PC-3 (cell line): Measurements from ENCODE around the gene CYP4F3. TPM values are rescaled to one million over a fixed set of nuclear protein-coding genes. Genes with fewer than 3 reads are reported as not detected.
"Not testable (repeated sequence)": the region's sequence is repeated elsewhere in the genome, so short reads cannot be mapped to it uniquely, and the experiment has no call there.

ENCODE experiments used
- ATAC-seq: fragments of 200-7000 bp; cut with Tn5 transposase; 2 replicates; pipeline ENCODE4 v1.9.1; 2020; ENCODE audit warnings: mild to moderate bottlenecking, moderate library complexity
- BruUV-seq: library from RNA; stranded (reverse); fragments of 400-500 nt; replicated peaks from 2 replicates; lab custom pipeline; 2021; lab: Mats Ljungman, UMichigan
- CTCF ChIA-PET: fragments of 300-600 bp; sonication (Branson Sonifier 250); formaldehyde crosslinking; loops from one replicate; lab custom pipeline; 2022; ENCODE audit warnings: antibody characterized with exemption; lab: Charles Lee
- POLR2A ChIA-PET: fragments of 300-600 bp; sonication (Branson Sonifier 250); formaldehyde crosslinking; loops from one replicate; lab custom pipeline; 2022; ENCODE audit warnings: antibody characterized with exemption; ENCODE audit not compliant: unreplicated experiment; lab: Charles Lee
- DNase-seq: peaks from one replicate; pipeline ENCODE4 v3.0.0-alpha.2; 2015
- H2AFZ ChIP-seq: fragments of 300-600 bp; sonication (generic); 2 replicates; pipeline ENCODE4 v1.6.0; 2016; ENCODE audit warnings: antibody characterized with exemption, low read length
- H3F3A ChIP-seq: fragments of 300-600 bp; sonication (generic); one replicate; pipeline ENCODE4 v1.6.0; 2017; ENCODE audit warnings: antibody characterized with exemption, low read length, control low read depth, mild to moderate bottlenecking; ENCODE audit not compliant: unreplicated experiment
- H3K27ac ChIP-seq: fragments of 300-600 bp; sonication (generic); 2 replicates; pipeline ENCODE4 v1.5.1; 2016; ENCODE audit warnings: mild to moderate bottlenecking, low read length
- H3K27me3 ChIP-seq: fragments of 300-600 bp; sonication (generic); 2 replicates; pipeline ENCODE4 v1.6.1; 2016; ENCODE audit warnings: low read length, mixed read lengths
- H3K36me3 ChIP-seq: fragments of 300-600 bp; sonication (generic); 2 replicates; pipeline ENCODE4 v1.6.1; 2016; ENCODE audit warnings: low read depth, mixed run types, low read length, mixed read lengths
- H3K4me1 ChIP-seq: fragments of 300-600 bp; sonication (generic); 2 replicates; pipeline ENCODE4 v1.5.1; 2016; ENCODE audit warnings: low read length; ENCODE audit not compliant: insufficient read depth
- H3K4me2 ChIP-seq: fragments of 300-600 bp; sonication (generic); 2 replicates; pipeline ENCODE4 v1.6.0; 2016; ENCODE audit warnings: low read length
- H3K4me3 ChIP-seq: fragments of 300-600 bp; sonication (generic); 2 replicates; pipeline ENCODE4 v1.5.1; 2016; ENCODE audit warnings: mild to moderate bottlenecking, low read length, mixed read lengths
- H3K79me2 ChIP-seq: fragments of 300-600 bp; sonication (generic); 2 replicates; pipeline ENCODE4 v1.6.1; 2017; ENCODE audit warnings: low read length, mixed read lengths
- H3K9ac ChIP-seq: fragments of 300-600 bp; sonication (generic); 2 replicates; pipeline ENCODE4 v1.6.0; 2016; ENCODE audit warnings: mild to moderate bottlenecking, low read length
- H3K9me2 ChIP-seq: fragments of 300-600 bp; sonication (generic); replicated peaks from 2 replicates; pipeline ENCODE4 v1.6.1; 2016; ENCODE audit warnings: mixed run types, low read length, mixed read lengths
- H3K9me3 ChIP-seq: fragments of 300-600 bp; sonication (generic); 2 replicates; pipeline ENCODE4 v1.6.1; 2016; ENCODE audit warnings: low read length, mixed read lengths
- H4K20me1 ChIP-seq: fragments of 300-600 bp; sonication (generic); 2 replicates; pipeline ENCODE4 v1.6.1; 2016; ENCODE audit warnings: low read length, mixed read lengths
- CTCF ChIP-seq: fragments of 300-600 bp; sonication (generic); conservative IDR thresholded peaks from 2 replicates; pipeline ENCODE4 v1.5.1; 2017; ENCODE audit warnings: antibody characterized with exemption, low read depth, mild to moderate bottlenecking, low read length
- EZH2 ChIP-seq: fragments of 300-600 bp; sonication (generic); IDR thresholded peaks from one replicate; pipeline ENCODE4 v1.6.1; 2017; ENCODE audit warnings: antibody characterized with exemption, mild to moderate bottlenecking, low read length; ENCODE audit not compliant: unreplicated experiment
- EZH2phosphoT487 ChIP-seq: fragments of 300-600 bp; sonication (generic); IDR thresholded peaks from 2 replicates; pipeline ENCODE4 v1.6.1; 2018; ENCODE audit warnings: mild to moderate bottlenecking, antibody characterized with exemption, low read length, borderline replicate concordance
- intact Hi-C: fragments of 100-400 bp; cut with micrococcal nuclease; formaldehyde crosslinking; loops from 2 replicates; pipeline ENCODE4 v1.9.0; 2023
- total RNA-seq: library from RNA; depleted of rRNA; stranded (reverse); fragments of >200 nt; gene quantifications from 2 replicates; pipeline ENCODE4 v1.2.3, GENCODE V29; 2014

The CYP4F3 gene
- total RNA-seq, 1 experiment from 2014 or later: not detected

DNA sequence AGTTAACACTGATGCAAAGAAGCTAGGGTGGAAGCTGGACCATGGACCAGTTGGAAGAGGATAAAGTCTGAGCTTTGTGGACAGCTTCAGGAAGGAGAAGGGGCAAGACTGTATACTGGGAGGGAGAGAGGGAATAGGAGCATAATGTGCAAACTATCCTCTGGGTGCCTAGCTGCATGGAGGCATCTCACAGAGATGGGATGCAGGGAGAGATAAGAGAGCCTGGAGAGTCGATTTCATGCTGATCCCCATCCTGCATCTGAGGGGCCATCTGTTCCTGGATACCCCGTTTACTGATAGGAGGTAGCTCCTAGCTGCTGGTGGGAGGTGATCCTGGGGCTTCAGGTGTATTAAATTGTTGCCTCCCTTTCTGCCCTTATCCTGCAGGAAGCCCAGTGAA, 8.8 kb downstream of the CYP4F3 start:
- no peaks in the 10 kb centered on the region for H3K4me1 ChIP-seq
- no peaks in the 10 kb centered on the region for H3K36me3 ChIP-seq
- H3K4me2 ChIP-seq: no peak overlapping the region
- H3K9ac ChIP-seq: no peak overlapping the region
- no peak for TF ChIP-seq CTCF
- no peak for TF ChIP-seq EZH2
- no peak for TF ChIP-seq EZH2phosphoT487
- H3K79me2 ChIP-seq: no peaks in the 10 kb centered on the region
- DNase-seq (no peak), ATAC-seq (no peak)
- no peaks in the 10 kb centered on the region for H3F3A ChIP-seq
- intact Hi-C loops: no loop called here
- peaks cover 21% of the 10 kb centered on the region for H3K27me3 ChIP-seq
- no peak overlapping the region for H3K27ac ChIP-seq
- no peaks in the 10 kb centered on the region for H4K20me1 ChIP-seq
- H3K4me3 ChIP-seq: no peak overlapping the region
- H2AFZ ChIP-seq: no peak overlapping the region
- ChIA-PET POLR2A (no interaction called here), CTCF (no interaction called here)
- no TSS peak for BruUV-seq
- no peaks in the 10 kb centered on the region for H3K9me2 ChIP-seq
- no peaks in the 10 kb centered on the region for H3K9me3 ChIP-seq

- H3K9me2 ChIP-seq, ATAC-seq, H4K20me1 ChIP-seq, H3K27ac ChIP-seq, H3K4me2 ChIP-seq, H3K9ac ChIP-seq, H3K79me2 ChIP-seq, intact Hi-C loops, H3K9me3 ChIP-seq, POLR2A ChIA-PET, H3K36me3 ChIP-seq, H3F3A ChIP-seq, H2AFZ ChIP-seq, CTCF ChIA-PET, H3K4me1 ChIP-seq, BruUV-seq, DNase-seq, H3K4me3 ChIP-seq: not testable (repeated sequence)
- peaks cover 27% of the 10 kb centered on the region for H3K27me3 ChIP-seq
Measured at GRCh38 chr19:15650123-15650522, 9.4 kb downstream of the CYP4F3 start.

DNA sequence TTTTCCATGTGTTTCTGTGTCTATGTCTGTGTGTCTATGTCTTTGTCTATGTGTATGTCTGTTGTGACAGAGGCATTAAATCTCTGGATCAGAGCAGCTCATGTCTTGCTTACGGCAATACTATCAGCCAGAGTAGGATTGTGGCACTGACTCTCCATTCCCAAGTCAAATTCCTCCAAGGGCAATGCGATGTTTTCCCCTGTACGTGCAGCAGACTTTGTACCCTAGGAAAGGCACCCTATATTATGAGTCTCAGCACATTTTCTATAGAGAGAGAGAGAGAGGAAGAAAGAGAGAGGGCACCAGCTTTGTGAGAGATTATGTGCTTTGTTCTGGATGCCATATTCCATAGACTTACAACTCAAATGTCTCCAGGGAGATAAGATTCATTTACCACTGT, 11.1 kb downstream of the CYP4F3 start:
- Histone ChIP-seq H3K79me2 (no peaks in the 10 kb centered on the region), H3K9me2 (no peaks in the 10 kb centered on the region), H3K27me3 (peaks cover 34% of the 10 kb centered on the region), H3K4me2 (no peak overlapping the region), H3K27ac (no peak overlapping the region), H4K20me1 (no peaks in the 10 kb centered on the region), H3F3A (no peaks in the 10 kb centered on the region), H3K4me3 (no peak overlapping the region), H3K36me3 (no peaks in the 10 kb centered on the region), H2AFZ (no peak overlapping the region), H3K4me1 (no peaks in the 10 kb centered on the region), H3K9me3 (no peaks in the 10 kb centered on the region), H3K9ac (no peak overlapping the region)
- DNase-seq (no peak), ATAC-seq (no peak)
- ChIA-PET POLR2A (no interaction called here), CTCF (no interaction called here)
- TF ChIP-seq CTCF (no peak), EZH2 (no peak), EZH2phosphoT487 (no peak)
- intact Hi-C loops: no loop called here
- BruUV-seq: no TSS peak
